Stimulated activated CD4-positive, alpha-beta T cell treated with anti-CD3 and anti-CD28 coated beads, Interleukin-4, amount 100 ng/mL, for 4 hours (primary cell): ENCODE results near the gene SERPINA6.
A peak's percentile ranks its signal among the peaks of the same experiment; 100 is the strongest.

ENCODE experiments used
- DNase-seq, 2 experiments: peaks; one replicate each; pipeline ENCODE4 v3.0.0-alpha.2; 2020

The SERPINA6 gene, protein sequence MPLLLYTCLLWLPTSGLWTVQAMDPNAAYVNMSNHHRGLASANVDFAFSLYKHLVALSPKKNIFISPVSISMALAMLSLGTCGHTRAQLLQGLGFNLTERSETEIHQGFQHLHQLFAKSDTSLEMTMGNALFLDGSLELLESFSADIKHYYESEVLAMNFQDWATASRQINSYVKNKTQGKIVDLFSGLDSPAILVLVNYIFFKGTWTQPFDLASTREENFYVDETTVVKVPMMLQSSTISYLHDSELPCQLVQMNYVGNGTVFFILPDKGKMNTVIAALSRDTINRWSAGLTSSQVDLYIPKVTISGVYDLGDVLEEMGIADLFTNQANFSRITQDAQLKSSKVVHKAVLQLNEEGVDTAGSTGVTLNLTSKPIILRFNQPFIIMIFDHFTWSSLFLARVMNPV

DNA sequence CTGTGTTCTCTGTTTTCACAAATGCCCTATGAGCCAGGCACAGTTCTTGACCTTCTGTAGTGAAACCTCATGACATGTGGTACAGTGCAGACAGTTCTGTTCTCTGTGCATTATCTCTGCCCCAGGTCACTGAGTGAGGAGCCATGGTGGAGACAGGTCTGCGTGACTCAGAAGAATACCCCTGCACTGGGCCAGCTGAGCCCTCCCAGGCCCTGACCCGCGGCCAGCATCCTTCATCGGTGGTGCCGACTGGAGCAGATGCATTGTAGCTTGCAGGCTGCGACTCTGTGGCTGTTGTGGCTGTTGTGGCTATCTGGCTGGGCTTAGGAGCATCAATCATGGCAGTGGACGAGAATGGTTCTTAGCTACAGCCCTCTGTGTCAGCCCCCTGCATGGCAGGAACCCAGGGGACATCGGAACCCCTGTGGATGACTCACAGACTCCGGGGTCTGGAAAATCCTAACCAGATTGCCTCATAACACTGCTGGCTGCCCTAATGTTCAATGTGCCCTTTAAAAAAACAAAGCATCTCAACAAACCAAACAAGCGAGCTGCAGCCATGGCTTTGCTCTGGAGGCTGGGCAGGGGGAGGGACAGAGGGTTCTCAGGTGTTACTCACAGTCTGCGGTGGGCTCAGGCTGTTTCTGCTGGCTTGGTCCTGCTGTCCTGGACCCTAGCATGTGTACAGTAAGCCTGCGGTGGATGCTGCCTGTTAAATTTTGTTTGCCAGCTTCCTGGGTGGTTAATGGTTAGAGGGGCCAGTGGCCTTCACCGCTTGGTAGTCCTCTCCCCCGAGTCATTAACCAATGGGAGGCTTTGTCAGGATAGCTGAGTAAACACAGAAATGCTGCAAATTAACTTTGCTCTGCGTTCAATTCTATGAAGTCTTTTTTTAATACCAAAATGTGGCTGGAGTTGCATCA lies at the start of gene SERPINA6:
TSS of gene SERPINA6 (minus strand) at position 689 of the 923 bp plus-strand sequence. CDS start 8,688 bp downstream, outside the sequence.
- no peak for DNase-seq

DNA sequence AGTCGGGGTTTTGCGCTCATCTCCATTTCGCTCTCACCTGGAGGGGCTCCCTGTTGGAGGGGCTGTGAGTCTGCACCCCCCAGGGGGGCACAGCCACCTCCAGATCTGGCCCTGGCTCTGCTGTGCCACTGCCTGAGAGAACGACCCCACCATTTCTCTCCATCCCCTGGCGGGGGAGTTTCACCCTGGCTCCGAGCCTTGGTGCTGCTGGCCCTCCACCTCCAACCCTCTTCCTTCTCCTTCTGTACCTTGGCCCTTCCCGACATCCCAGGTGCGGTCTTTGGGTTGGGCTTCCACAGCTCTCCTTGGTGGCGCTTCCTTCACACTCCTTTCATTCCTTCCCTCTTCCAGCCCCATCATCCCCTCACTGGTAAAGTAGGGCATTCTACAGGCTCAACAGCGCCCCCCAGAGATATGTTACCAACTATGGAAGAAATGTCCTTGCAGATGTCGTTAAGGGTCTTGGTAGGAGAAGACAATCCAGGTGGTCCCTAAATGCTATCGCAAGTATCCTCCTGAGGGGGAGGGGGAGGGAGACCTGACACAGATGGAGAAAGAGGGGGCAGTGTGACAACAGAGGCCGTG lies 49.0 kb upstream of the SERPINA6 start:
- no peak for DNase-seq

- no peak for DNase-seq
Measured at GRCh38 chr14:94370524-94370910, 47.4 kb upstream of the SERPINA6 start.

GRCh38 chr14:94369766-94370523 lies 46.8 kb upstream of the SERPINA6 start:
- peak in 1 of 2 experiments; percentile 0 for DNase-seq

GRCh38 chr14:94368956-94369355 lies 45.8 kb upstream of the SERPINA6 start:
- DNase-seq: no peak

GRCh38 chr14:94368243-94368590 lies 45.1 kb upstream of the SERPINA6 start:
- no peak for DNase-seq

GRCh38 chr14:94367347-94368242 lies 44.5 kb upstream of the SERPINA6 start:
- no peak for DNase-seq

DNA sequence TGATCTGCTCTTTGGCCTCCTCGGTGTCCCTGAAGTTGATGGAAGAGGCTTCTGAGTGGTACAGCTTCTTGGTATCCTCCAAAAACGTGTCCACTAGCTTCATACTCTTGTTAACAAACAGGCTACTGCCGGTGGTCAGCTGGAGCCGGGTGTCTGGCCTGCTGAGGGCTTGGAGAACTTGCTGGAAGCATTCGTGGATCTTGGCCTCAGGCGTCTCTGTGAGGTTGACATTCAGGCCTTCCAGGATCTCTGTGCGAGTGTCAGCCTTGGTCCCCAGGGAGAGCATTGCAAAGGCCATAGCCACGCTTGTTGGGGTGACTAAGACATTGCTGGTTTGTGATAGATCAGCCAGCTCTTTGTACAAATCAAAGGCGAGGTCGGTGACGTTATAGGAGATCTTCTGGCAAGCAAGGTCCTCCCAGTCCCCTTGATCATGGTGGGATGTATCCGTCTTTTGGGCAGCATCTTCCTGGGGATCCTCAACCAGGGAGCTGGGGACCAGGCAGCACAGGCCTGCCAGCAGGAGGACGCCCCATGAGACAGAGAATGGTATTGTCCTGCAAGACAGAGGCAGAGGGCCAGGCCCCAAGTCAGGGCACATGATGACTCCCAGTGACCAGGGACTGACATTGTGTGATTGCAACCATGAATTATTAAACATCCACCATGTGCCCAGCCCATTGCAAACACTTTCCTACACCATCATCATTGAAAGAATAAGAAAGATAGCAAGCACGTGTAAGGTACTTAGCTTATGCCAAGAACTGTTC lies 43.2 kb upstream of the SERPINA6 start, which contains the start of gene SERPINA2:
TSS of gene SERPINA2 (minus strand) at position 553 of the 770 bp plus-strand sequence.
- no peak for DNase-seq

GRCh38 chr14:94365624-94366023 lies 42.5 kb upstream of the SERPINA6 start:
- no peak for DNase-seq

- no peak for DNase-seq
Measured at GRCh38 chr14:94364964-94365363, 41.8 kb upstream of the SERPINA6 start.

DNA sequence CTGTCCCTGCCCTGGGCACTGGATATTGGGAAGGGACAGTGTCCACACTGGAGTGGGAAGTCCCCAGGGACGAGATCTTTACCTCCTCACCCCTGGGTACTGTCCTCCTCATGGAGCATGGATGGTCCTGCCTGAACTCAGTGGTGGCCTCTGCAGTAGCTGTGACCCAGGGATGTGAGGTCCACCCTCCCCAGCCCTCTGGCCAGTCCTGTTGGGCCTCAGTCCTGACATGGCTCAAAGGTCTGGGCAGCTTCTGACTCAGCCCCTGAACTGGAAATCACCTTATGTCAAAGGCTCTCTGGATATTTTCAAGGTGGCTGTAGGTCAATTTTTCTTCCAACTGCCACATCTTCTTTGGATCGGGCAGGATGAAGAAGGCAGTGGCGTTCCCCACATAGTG lies 40.9 kb upstream of the SERPINA6 start:
- no peak for DNase-seq

DNA sequence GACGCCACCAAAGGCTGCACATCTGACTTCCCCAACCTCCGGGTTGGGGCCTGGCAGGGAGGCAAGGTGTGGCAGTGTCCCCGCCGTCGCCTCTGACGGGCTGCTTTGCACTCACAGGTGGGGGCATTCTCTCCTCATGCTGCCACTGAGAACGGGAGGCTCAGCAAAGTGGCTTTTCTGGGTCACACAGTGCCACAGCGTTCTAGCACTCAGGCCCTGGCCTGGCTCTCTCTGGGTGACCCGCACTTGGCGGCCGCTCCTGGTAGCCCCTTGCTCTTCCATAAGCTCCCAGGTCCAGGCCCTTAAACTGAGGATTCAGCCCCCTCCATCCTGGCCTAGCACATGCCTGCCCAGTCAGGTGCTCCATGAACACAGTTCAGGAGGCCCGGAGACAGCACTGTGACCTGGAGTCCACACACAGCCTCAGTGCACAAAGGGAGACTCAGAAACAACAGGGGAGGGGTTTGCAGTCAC lies 40.1 kb upstream of the SERPINA6 start:
- no peak for DNase-seq

- no peak for DNase-seq
Measured at GRCh38 chr14:94362614-94363133, 39.5 kb upstream of the SERPINA6 start.

DNA sequence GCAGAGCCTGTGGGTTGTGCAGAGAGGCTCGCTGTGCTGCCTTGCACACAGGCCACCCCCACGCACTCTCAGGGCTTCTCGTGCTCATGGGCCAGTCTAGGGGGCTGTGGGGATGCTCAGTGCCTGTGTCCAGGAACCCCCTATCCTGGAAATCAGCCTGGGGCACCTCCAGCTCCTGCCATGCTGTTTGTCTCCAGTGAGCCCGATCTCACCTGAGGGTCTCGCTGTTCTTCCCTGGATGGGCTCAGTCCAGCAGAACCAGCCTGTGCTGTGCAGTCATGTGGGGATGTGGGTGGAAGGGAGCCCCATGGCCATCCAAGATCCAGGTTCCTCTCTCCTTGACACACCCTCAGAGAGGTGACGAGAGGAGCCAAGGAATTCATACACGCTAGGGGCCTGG lies 38.5 kb upstream of the SERPINA6 start:
- no peak for DNase-seq

- DNase-seq: no peak
Measured at GRCh38 chr14:94360945-94361565, 37.9 kb upstream of the SERPINA6 start.

- no peak for DNase-seq
Measured at GRCh38 chr14:94357166-94357565, 34.0 kb upstream of the SERPINA6 start.

DNA sequence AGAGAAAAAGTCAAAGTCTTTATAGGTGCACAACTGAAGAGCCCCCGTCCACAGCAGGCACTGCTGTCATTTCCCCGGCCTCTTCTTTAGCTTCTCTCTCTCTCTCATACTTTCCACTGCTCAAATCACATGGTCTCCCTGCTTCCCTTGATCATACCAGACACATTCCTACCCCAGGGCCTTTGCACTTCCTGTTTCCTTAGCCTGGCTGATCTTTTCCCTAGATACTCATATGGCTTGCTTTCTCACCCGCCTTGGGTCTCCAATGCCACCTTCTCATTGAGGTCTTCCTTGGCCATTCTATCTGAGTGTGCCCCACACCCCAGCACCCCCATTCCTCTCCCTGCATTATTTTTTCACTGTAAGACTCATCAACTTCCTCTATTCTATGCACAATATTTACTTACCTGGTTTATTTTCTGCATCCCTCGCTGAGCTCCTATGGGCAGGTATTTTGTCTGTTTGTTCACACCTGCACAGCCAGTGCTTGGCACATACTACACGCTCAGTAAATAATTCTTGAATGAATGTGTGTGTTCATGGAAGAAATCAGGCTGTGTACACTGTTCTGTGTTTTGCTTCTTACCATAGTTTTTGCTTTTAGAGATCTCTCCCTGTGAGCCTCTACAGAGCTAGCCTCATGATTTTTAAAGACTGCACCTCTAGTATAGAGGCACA lies 33.4 kb upstream of the SERPINA6 start:
- no peak for DNase-seq

GRCh38 chr14:94355191-94355794 lies 32.2 kb upstream of the SERPINA6 start:
- DNase-seq: no peak
